ENCODE data around the gene PLPP3. TPM values are rescaled to one million over a fixed set of nuclear protein-coding genes. Genes with fewer than 3 reads are reported as not detected.
"Not testable (repeated sequence)": the region's sequence is repeated elsewhere in the genome, so short reads cannot be mapped to it uniquely, and the experiment has no call there.

Gene PLPP3
- total and polyA plus RNA-seq, 2 of the 8 experiments (the other 6 are each of a cell fraction or from before 2014, with no cell fraction given), result 33.2 to 42.0 TPM

- H2BK12ac ChIP-seq (ENCODE audit: low read depth, low read length); H3K9ac ChIP-seq (replicated peaks in 1 of 4; ENCODE audit: extremely low read depth in 1 of 4, low read depth in 3 of 4, low read length in 3 of 4); H3K27me3 ChIP-seq (replicated peaks in 1 of 4; ENCODE audit: control insufficient read depth in 3 of 4, extremely low read depth in 1 of 4, insufficient read depth in 3 of 4, low read length in 3 of 4); H2BK15ac ChIP-seq (ENCODE audit: low read length); H4K5ac ChIP-seq (ENCODE audit: insufficient read length, low read depth, low read length); H3K23ac ChIP-seq (ENCODE audit: insufficient read length); H3K18ac ChIP-seq (ENCODE audit: extremely low read depth, low read length); H3K23me2 ChIP-seq (ENCODE audit: low read depth, low read length); H2BK5ac ChIP-seq (ENCODE audit: low read depth, low read length); H4K91ac ChIP-seq (replicated peaks; ENCODE audit: insufficient read length, low read length); H2AFZ ChIP-seq (ENCODE audit: low read length); H3K9me3 ChIP-seq (ENCODE audit: insufficient read depth in 2 of 2, low read depth in 1 of 2, low read length in 1 of 2); H2AK5ac ChIP-seq (ENCODE audit: low read depth, low read length); H2BK120ac ChIP-seq (replicated peaks; ENCODE audit: low read depth, low read length); H3K4me2 ChIP-seq (ENCODE audit: insufficient read depth in 1 of 2, low read depth in 2 of 2, low read length in 2 of 2); H3K4ac ChIP-seq (replicated peaks; ENCODE audit: insufficient read length, low read depth, low read length); H3K27ac ChIP-seq (ENCODE audit: low read depth, low read length); H3K36me3 ChIP-seq (ENCODE audit: control insufficient read depth in 2 of 4, insufficient read depth in 4 of 4, low read length in 3 of 4); DNase-seq (ENCODE audit: low read depth in 1 of 2, low spot score in 2 of 2); H4K8ac ChIP-seq (ENCODE audit: extremely low read depth, insufficient read depth, low read length); H3K14ac ChIP-seq (ENCODE audit: insufficient read length); H3K4me1 ChIP-seq (replicated peaks in 1 of 4; ENCODE audit: control insufficient read depth in 3 of 4, insufficient read depth in 4 of 4, low read length in 3 of 4); H4K20me1 ChIP-seq (replicated peaks in 1 of 2; ENCODE audit: control insufficient read depth in 1 of 2, insufficient read depth in 2 of 2, low read length in 2 of 2); H3K79me1 ChIP-seq (ENCODE audit: low read depth, low read length); H3K56ac ChIP-seq (replicated peaks; ENCODE audit: insufficient read length, low read depth, low read length); POLR2A ChIA-PET (ENCODE audit: partially characterized antibody); H3K4me3 ChIP-seq (ENCODE audit: extremely low read depth in 1 of 4, insufficient read depth in 2 of 4, low read depth in 3 of 4, low read length in 4 of 4); FAIRE-seq; H2BK20ac ChIP-seq (ENCODE audit: low read length); H3K79me2 ChIP-seq (ENCODE audit: control insufficient read depth in 1 of 2, insufficient read depth in 2 of 2, low read length in 2 of 2): not testable (repeated sequence)
- WGBS, 2 experiments (ENCODE audit: extremely low coverage in 1 of 2, insufficient coverage in 1 of 2, insufficient read length in 1 of 2, insufficient replicate concordance in 2 of 2, low coverage in 1 of 2, low lambda C conversion rate in 2 of 2, missing lambda C conversion rate in 1 of 2), result 94% methylated on average over 5 of the region's 5 CpGs; no CpG with 5 or more reads in 1 of the 2 experiments
- CTCF ChIA-PET (ENCODE audit: partially characterized antibody), result interaction anchor here (0.6 to 1.0 kb wide), 2 partner anchors 10 to 1132 kb away, joined by 3 read pairs; no protein-coding TSS in a partner anchor
Measured at GRCh38 chr1:56595397-56596191, 16.2 kb upstream of the PLPP3 start.

Data from H1 (cell line).